Frontal cortex (tissue), 4 donors: ENCODE data around the gene NUMA1. TPM values are rescaled to one million over a fixed set of nuclear protein-coding genes. Genes with fewer than 3 reads are reported as not detected.

Experiments
- DNase-seq, 2 donors: peaks; one replicate each; pipeline ENCODE4 v3.0.0; 2012; ENCODE audit warnings: low spot score in 2 of 2
- FAIRE-seq: peaks from 2 replicates; lab custom pipeline; 2012; peaks lifted over from hg19 to GRCh38; lab: Jason Lieb, UNC
- total RNA-seq: library from RNA; depleted of rRNA; stranded (reverse); fragments of >200 nt; gene quantifications from one replicate; pipeline ENCODE4 v1.2.3, GENCODE V29; 2014
- donor health status: control.
- donor health status: control.
- donor health status: control.

Gene NUMA1
- total RNA-seq, 1 donor from 2014 or later = 110 TPM

DNA sequence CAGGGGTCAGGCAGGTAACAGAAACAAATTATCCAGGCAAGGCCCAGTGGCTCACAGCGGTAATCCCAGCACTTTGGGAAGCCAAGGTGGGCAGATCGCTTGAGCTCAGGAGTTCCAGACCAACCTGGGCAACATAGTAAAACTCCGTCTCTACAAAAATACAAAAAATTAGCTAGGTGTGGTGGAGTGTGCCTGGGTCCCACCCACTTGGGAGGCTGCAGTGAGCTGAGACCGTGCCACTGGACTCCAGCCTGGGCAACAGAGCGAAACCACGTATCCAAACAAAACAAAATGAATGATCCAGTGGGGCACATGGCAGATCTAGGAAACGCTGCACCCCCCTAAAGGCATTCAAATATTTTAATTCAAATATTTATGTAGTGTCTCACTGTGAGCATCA, 9.9 kb downstream of the NUMA1 start:
- FAIRE-seq (no peak), DNase-seq (no peak)

DNA sequence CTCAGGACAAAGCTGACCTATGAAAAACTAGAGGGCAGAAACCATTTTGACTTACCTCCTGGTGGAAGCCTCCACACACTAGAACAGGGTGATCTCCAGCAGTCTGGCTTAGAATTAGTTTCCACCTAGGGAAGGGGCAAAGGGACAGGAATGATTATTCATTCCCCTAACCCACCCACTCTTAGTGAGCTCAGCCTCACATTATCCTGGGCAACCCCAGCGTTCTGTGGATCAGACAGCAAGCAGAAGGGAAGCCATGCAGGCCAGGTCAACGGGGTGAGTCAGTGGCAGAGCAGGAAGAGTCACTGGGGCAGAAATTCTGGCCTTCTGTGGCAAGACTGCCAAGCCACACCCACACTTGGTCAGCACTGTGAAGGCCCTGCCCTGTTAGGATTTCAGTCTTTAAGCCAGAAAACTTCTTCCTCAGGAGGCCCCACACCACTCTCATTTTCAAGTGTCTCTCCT, 10.5 kb downstream of the NUMA1 start:
- FAIRE-seq (no peak), DNase-seq (peak in 1 of 2 donors; percentile 40)

DNA sequence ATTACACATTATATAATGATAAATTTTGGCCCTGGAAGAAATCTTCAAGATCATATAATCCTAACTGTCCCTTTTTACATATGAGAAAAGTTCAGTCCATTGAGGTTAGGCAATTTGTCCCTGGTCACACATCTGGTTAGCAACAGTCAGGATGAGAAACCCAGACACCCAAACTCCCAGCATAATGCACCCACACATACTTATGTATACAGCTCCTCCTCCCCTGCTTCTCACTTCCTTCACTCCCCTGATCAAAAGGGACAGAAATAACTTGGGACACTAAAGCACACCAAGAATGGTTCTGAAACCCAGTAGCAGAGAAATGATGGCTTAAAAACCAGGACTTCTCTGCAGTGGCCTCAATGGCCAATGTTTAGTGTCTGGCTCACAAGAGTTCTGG, 11.1 kb downstream of the NUMA1 start:
- FAIRE-seq (no peak), DNase-seq (no peak)

DNA sequence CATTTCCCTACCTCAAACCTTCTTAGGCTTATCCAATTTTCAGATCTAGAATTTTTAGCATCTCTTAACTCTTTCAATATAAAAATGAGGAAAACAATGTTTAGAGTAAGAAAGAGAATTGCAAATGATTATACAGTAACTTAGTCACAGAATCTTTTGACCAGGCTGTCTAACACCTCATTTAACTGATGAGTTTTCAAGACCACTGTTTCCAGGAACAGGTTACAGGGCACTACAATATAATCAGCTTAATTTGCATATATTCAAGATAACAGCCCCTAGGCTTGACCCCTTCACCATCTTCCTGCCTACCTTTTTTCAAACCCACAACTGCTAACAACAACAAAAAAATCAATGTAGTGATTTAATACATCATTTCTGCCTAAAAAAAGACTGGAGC, 12.7 kb downstream of the NUMA1 start:
- no peak for FAIRE-seq
- no peak for DNase-seq

DNA sequence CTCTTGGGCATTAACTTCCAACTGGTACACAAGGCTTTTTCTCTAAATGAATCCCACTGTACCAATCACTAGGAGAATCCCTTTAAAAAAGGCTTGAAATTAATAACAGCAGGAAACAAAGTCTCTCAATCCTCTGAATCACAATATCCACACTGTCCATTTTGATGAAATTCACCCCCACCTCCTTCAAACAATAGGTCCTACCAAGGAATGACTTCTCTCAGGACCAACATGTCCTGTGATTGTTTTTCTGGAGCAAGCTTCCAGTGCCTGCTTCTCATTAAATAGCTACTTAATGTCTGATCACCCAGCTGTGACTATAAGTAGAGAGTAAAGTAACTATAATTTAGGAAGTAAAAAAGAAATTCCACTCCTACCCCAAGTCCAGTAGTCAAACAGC, 13.1 kb downstream of the NUMA1 start:
- FAIRE-seq (no peak), DNase-seq (no peak)

DNA sequence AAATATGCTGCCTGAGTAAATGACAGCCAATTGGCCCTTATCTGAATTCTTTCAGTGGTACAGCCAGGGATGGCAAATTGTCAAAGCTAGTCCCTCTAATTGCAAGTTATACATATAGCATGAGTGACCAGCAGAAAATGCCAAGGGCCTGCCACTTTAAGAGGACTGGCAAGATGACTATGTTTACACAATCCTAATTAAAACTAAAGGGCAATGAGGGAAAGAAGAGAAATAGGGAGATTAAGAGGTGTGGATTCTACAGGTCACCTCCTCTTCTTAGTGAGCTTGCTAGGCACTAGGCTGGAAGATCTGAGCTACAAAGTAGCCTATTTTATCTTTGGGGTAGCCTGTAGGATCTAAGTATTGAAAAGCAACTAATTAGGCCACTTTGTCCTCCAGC, 13.5 kb downstream of the NUMA1 start:
- DNase-seq = no peak
- no peak for FAIRE-seq

DNA sequence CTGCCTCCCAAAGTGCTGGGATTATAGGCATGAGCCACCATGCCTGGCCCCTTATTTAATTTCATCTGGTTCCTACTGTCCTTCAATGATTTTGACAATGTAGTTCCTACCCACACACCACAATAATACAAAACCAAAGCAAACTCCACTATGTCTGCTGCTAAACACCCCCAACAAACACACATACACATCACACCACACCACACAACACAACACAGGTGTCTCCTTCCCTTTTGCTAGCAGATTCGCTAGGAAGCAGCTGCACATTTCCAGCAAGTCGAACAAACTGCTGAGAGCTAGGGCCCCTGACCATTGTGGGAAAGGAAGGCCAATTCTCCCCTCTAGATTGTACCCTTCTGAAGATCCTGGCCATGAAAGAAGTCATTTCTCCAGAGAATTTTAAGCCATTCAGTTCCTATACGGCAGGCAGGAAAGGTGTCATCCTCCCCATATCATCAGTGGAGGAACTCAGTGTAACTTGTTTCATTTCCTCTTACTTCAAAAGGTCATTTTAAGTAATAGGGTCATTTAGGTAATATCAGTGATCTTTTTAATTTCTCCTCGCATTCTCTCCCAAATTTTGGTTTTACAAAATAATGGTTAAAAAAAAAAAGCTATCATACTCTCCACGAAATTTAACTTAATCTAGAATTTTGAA, 18.5 kb downstream of the NUMA1 start:
- FAIRE-seq (no peak), DNase-seq (no peak)

DNA sequence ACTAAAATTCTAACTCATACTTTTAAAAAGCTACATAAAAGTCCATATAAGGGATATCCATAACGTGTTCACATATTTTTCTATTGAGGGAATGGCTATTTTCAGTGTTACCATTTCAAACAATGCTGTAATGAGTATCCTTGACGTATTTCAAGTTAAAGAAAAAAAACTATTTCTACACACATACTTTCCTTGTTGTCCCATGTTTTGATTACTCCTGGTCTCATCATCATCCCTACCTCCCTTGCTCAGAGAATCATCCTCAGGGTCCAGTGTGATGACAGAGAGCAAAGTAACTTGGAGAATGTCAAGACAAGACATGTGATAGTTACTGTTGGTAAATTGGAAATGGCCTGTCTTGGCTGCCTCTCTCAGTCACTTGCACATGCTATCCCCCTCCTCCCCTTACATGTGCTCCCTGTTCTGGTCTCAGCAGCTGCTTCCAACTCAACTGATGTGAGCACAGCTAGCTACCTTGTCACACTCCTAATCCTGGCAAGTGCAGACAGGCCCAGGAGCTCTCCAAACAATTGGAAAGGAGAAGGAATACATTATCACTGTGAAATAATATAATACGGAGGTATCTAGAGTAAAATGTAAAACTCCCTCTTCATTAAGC, 21.8 kb downstream of the NUMA1 start:
- DNase-seq (no peak), FAIRE-seq (no peak)

DNA sequence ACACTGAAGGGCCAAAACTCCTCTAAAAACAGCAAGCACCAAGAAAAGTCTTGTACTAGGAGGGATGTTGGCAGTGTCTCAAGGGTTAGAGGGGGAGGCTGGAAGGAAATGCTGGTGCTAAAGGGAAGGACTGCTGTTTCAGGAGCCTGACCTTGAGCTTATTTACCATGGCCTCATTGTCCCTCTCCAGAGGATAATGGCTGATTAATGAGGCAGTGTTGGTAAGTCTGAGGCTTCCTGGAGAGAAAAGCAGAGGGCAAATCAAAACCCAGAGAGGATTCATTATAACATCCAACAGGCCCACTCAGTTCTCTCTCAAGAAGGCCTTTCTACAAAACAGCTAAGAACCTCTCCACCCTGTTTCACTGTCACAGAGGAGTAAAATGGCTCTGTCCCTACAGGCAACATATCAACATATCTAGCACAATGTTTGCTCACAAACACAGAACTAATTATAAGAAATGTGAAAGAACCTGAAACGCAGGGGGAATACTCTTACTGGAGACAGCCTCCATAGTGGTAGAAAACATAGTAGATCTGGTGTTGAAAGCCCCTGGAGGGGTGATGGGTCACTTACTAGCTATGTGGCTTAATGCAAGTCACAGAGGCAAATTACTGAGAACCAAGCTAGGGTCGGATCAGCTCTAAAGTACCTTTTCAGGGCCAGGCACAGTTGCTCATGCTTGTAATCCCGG, 31.4 kb downstream of the NUMA1 start:
- no peak for DNase-seq
- no peak for FAIRE-seq

DNA sequence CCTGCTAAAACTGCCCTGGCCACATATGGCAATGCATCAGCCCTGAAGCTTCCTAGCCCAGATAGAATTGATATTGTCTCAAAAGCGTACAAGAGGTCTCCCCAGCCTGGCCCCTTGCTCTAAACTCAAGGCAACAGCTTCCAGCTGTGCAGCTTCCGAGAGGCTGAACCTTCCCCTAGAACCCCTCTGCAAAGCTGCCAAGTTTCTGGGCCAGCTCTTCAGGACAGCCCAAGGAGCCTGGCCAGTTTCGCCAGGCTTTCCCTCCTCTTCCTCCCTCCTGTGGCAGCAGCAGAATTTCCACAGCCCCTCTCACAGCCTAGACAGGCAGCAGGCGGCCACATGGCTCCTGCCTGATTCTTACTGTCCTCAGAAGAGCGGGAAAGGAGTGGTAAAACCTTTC, 34.5 kb downstream of the NUMA1 start:
- DNase-seq = no peak

DNA sequence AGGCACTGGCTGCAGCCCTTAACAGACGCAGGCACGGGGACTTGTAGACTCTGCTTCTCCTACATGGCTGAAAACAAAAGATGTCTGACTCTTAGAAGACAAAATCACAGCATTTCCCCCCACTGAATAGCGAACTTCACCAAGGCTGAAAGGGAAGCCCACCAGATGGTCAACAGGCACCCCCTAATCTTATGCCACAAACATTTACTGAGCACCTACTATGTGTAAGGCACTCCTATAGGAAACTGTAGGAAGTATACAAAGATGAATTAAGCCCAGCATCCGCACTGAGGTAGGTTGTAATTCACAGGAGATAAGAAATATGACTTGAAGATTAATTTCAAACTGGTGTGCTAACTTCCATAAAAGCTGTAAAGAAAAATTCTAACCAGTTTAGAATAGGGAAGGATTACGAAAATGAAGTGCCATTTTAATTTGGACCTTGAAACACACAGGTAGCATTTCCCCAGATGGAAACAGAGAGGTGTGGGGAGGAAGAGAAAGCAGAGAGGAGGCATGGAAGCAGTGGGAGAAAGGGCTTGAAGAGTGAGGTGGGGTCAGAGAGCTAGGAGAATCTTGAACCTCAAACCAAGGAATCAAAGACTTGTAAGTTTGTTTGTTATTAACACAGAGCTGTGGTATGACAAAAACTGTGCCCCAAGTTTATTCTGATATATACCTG, 38.1 kb downstream of the NUMA1 start:
- FAIRE-seq = no peak

More for the DNA sequence above, 34.5 kb downstream of the NUMA1 start:
- FAIRE-seq = no peak

DNA sequence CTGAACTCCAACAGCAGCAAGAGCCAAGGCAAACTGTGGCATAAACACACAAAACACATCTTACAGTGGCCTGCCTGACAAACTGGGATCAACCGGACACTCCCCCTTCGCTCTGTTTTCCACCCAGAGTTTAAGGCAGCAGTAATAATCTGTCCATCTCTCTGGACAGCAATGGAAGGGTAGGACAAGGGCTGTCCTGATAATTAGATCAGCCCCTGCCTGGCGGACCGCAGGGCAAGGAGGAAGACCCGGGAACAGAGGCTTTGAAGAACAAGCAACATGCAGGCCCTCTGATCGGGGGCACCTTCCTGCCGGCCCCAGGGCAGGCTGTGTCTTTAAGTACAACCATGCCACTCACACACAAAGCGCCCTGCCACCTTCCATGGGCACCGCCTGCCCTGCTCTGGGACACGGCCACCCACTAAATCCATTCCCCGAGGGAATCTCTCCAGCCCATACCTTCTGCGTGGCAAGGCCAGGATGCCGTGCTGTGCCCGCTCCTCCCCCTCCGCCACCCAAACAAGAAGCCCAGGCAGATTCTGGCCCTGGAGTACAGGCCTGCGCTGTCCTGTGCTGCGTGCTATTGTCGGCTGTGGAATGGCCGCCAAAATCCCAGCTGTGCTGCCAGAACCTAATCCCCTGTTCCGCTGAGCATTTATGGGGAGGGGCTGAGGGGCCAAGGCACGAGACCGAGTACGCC, 38.8 kb downstream of the NUMA1 start:
- DNase-seq (peak; percentile 23 to 49), FAIRE-seq (no peak)

More for the DNA sequence above, 38.1 kb downstream of the NUMA1 start:
- DNase-seq = no peak

DNA sequence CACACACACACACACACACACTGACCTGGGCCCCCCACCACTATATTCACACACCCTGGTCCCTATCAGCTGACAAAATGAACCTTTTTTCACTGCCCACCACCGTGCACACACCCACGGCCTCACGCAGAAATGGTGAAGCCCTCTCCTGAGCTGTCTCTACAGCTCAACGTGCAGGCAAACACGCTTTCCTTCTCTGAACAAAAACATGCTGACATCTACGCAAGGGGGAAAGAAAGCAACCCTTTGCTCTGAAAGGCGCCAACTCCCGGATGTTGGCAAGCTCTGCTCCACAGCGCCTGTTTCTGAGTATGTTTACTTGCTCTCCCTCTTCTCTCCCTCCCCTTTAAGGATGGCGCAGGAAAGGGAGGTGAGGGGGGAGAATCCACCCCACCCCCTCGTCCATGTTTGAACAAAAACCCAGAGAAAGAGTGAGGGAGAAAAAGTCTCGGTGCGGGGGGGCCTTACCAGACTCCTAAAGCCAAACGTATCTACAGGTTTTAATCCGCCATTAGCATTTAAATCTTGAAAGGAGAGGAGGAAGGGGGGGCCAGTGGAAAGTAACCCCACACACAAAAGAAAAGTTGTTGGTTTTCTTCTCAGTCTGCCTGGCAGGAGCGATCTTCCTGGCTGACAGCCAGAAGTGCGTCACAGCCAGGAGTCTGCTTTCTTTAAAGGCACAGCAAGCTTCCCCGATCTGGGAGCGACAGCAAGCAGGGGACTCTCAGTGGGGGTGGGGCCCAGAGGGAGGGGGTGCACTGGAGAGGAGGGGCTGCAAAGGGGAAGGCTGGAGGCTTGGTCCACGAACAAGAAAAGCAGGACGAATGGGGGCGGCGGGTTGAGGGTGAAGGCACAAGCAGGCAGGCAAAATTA, 39.6 kb downstream of the NUMA1 start:
- DNase-seq (peak; percentile 41 to 75), FAIRE-seq (no peak)

DNA sequence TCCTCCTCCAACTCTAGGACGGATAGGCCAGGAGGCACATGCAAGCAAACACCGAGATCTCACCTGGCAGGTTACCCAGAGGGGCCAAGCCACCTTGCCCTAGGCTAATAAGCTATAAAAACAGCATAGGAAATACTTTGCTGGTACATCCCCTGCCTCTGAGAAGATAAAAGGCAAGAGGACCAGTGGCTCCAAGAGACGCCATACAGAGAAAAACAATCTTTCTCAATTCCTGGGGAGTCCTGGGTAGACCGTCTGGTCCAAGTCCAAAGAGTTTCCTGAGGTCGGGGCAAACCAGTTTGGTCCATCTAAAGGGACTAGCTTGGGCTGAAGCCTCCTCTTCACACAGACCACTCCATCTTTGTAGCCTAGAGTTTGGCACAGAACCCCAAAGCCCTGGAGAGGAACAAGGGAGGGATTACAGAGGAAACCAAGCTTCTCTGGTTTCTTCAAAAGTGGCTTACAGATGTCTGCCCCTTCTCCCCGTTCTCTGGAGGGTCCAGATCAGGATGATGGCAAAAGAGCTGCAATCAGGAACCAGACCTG, 40.4 kb downstream of the NUMA1 start:
- no peak for DNase-seq
- no peak for FAIRE-seq

DNA sequence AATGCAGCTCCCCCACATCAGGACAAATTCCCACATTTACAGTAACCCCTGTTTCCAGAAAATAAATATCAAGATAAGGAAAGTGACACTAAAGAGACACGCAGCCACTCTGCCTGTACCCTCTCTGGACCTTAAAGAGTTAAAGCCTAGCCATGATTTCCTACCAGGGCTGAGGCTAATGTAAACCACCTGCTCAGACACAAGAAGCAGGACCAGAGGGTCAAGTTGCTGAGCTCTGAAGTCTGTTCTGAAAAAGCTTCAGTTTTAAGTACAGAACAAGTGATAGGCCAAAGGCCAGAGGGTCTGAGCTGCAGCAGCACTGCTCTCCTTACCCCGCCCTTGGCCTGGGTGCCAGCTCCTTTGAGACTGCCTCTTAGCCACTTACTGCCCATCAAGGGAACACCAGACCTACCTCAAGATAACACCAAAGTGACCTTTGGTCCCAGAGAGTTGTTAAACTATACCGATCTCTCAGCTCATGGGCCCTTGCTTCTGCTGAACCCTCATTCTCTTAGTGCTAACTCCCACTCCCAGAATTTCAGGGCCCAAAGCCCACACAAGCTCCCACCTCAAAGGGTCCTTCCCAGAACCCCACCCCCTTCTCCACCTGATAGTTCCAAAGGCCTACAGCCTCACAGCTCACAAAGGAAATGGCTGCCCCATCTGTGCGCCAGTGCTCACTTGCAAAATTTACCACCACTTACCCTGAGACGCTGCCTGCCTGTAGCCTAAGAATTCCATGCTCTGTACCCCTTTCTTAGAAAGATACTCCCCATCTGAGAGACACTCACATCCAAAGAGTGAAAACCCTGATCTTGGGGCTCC, 41.1 kb downstream of the NUMA1 start:
- no peak for DNase-seq
- no peak for FAIRE-seq

DNA sequence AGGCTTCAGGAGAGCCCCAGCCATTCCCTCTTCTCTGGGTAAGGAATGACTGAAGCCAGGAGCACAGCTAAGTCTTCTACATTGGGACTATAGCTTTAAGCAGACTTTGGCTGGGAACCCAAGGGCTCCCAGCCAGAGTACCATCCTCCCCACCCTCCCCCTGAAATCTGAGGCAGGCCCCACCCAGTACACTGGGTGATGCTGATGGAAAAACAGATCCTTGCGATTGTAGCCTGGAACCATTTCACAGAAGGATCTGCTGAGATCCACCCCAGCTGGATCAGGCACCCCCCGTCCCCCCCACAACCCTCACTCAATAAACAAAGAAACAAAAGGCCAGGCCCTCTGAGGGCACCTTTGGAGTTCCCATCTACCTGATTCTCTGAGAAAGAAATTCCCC, 41.9 kb downstream of the NUMA1 start:
- peak in 1 of 2 donors; percentile 55 for DNase-seq
- FAIRE-seq = no peak

DNA sequence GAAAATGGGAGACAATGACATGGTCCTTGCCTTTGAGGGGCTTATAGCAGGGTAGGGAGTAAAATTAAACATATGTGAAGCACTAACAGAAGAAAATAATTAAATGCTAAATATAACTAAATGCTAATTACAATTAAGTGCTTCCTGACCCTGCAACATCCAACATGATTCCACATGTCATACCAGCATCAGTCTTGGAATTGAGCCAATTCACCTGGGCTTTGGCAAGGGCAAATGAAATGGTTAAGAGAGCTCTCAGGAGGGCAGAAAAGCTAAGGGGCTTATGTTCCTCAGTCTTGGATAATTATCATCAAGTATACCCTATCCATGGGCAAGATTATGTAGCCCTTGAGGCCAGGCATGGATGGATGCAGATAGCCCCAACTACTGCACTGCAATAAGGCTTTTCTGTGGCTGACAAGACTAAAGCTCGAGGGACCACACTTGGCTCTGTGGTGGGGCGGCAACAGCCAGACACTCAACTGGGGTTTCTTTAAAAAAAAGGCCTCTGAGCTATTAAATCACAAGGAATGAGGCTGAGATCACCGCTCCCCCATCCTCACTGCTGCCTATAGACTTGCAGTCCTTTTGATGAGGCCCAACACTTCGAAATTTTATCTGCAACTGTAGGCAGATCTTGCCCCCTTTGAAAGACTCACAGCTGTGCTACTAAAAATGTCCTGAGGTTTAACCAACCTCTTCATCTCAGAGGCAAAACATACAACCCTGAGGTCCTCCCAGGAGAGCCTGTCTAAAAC, 42.6 kb downstream of the NUMA1 start:
- DNase-seq = no peak
- FAIRE-seq = no peak
